C1 segment of cervical spinal cord (tissue), 14 donors: ENCODE results near the gene PRPF40A.
"Not testable (repeated sequence)": the region's sequence is repeated elsewhere in the genome, so short reads cannot be mapped to it uniquely, and the experiment has no call there.

Experiments used
- DNase-seq, 14 donors: peaks; one replicate each; lab custom pipeline; 2025; lab: John Stamatoyannopoulos, UW

PRPF40A gene

DNA sequence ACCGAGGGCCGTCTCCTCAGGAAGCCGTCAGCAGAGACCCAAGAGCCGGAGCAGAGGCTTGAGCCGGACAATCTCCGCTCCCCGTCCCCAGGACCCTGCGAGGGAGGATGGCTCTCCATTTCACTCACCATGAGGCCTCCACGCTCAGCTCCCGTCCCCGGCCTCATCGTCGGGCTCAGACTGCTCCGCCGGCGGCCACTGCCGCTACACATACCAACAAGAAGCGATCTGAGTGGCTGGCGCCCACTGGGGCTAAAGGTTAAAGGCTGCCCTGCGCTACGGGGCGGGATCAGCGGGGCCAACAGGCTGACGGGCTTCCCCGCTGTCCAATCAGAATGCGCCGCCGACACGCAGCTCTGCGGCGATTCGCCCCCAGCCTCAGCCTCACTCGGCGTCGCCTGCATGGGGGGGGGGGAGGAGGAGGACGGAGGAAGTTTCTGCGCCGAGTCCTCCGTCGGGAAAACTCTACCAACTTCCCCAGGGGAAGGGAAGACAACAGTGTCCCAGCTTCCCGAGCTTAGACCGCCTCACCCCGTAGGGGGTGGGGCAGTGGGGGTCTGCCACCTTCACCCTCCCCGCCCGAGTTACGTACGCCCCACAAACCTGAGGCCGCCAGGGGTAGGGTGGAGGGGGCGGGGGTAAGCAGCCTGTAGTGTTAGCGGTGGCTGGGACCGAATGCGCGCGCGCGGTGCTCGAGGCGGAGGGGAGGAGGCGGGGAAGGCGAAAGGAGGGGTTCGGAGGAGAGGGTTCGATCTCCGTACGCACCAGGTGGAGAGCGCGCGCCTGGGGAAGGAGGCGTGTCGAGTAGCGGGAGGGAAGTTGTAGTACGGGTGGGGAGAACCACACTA is at the start of gene PRPF40A:
TSS of gene PRPF40A (minus strand) at position 234 of the 848 bp plus-strand sequence. CDS start at position 212, 22 bp downstream.
- DNase-seq = peak; percentile 89 to 99 (median 97)

DNA sequence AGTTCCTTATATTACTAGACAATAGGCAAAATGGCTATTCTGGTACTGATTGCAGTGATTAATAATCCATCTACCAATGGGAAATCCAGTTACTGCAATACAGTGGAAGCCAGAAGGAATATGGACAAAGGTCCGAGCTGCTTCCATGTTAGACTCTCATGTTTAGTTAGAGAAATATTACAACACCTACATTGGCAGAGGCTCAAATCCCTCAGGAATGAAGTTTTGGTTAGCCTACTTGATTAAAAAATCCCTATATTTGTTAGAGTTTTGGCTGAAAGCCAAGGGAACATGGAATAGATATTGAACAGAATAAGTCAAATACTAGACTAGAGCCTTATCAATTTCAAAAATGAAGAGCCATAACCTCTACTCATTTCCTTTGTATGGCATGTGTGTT is 49.7 kb upstream of the PRPF40A start:
- DNase-seq = no peak

DNA sequence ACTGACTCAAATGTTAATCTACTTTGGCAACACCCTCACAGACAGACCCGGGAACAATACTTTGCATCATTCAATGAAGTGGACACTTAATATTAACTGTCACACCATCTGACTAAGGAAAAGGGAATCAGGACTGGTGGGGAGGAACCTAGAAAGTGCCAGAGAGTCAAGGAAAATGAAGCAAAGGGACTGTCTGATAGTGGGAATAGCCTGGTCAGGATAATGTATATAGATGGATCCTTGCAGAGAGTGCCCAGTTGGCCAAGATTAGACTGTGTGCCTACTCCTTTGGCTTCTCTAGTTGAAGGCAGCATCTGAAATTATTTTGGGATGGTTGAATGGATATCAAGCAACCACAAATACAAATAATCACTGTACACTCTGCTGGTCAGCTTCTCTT is 46.4 kb upstream of the PRPF40A start:
- no peak for DNase-seq

DNA sequence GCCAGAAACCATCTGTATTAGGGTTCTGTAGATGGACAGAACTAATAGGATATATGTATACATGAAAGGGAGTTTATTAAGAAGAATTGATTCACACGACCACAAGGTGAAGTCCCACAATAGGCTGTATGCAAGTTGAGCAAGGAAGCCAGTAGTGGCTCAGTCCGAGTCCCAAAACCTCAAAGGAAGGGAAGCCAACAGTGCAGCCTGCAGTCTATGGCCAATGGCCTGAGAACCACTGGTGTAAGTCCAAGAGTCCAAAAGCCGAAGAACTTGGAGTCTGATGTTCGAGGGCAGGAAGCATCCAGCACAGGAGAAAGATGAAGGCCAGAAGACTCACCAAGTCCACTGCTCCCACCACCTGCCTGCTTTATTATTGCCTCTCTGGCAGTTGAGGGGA is 45.9 kb upstream of the PRPF40A start:
- DNase-seq = not testable (repeated sequence)

DNA sequence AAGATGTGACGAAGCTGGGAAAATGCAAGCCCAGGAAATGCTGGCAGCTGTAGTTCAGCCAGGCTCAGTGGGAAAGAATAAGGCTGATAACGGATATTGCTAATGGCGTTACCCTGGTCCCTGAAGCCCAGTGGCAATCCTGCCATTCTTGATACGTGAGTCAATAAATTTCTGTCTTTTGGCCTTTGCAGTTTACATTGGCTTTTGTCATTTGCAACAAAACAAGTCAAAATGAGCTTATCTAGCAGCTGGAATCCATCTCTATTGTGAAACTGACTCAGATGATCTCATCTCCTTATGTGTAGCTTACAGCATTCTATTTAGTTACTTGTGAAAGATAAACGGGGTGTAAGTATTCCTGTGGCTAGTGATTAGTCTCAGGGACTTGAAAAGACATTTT is 44.9 kb upstream of the PRPF40A start:
- DNase-seq = no peak

DNA sequence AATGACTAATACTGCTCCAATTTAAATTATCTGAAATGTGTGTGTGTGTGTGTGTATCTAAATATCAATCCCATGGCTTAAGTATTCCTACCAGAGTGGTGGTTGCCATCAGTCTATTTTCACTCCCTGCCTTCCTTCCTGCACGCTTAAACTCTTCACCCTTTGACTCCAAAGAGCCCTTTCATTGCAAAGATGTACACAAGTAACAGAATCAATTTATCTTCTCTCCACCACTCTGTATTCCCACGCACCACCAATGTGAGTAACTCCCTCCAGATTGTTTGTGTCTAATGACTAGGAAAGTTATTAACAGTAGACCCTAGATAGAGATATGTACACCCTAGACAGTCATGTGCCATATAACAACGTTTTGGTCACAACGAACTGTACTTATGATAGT is 44.0 kb upstream of the PRPF40A start:
- no peak for DNase-seq

DNA sequence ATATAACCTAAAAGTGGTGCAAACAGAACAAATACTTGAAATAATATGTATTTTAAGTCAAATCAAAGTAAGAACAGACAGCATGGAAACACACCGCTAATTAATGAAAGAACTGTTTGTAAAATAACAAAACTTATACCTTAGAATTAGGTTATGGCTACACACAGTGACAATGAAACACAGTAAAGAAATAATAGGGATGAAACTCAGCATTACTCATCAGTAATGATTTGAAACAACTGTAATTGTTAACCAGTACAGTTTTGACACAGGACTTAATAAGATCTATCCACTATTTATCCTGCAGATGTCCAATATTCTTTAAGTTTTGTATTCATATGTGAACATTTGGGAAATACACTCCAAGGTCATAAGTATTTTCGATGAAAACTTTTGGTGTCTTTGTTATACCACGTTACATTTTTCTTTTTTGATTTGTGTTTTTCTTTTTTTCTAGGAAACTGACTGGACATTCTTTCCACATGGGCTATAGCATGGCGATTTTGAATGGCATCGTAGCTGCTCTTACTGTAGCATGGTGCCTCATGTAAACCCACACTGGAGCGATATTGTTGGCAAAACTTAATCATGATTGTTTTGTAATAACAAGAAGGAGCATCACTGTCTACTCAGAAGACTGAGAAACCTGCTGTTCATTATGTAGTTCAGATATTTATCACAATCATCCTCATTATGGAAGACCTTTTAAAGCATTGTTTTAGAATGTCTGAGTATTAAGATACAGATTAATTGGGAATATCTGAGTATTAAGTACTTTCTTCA is 42.2 kb upstream of the PRPF40A start:
- DNase-seq = no peak

DNA sequence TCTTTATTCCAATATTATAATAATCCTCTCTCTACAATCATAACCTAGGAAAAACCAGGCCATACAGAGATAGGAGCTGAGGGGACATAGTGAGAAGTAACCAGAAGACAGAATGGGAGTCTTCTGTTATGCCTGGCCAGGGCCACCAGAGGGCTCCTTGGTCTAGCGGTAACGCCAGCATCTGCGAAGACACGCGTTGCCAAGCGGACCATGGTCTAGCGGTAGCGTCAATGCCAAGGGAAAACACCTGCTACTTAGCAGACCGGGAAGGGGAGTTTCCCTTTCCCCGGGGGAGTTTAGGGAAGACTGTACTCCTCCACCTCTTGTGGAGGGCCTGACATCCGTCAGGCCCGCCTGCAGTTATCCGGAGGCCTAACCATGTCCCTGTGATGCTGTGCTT is 37.8 kb upstream of the PRPF40A start:
- DNase-seq = peak in 1 of 14 donors; percentile 2

DNA sequence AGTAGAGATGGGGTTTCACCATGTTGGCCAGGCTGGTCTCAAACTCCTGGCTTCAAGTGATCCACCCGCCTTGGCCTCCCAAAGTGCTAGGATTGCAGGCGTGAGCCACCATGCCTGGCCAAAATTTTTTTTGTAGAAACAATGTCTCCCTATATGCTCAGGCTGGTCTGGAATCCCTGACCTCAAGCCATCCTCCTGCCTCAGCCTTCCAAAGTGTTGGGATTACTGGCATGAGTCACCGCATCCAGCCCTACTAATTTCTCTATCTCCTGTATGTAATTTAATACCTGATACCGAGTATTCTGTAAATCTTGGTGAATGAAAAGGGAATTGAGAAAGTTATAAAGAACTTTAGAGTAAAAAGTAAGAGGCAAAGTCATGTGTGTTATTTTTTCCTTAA is 30.5 kb upstream of the PRPF40A start:
- DNase-seq = not testable (repeated sequence)

DNA sequence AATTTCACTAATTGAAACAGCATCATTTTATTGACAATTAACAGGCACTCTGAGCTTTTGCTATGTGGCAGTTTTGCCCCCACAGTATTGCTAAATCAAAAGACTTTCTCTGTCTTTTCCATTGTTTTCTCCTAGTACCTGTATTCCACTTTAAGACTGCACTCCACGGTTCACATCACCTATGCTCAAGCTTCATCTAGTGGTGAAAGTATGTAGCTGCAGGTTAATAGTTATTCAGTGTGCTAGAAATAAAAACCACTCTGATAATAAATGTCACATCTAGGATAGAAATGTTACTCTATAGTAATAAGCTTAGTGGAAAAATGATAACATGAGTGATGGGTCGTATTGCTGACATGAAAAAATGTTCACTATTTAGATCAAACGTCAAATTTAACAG is 25.7 kb upstream of the PRPF40A start:
- DNase-seq = no peak

DNA sequence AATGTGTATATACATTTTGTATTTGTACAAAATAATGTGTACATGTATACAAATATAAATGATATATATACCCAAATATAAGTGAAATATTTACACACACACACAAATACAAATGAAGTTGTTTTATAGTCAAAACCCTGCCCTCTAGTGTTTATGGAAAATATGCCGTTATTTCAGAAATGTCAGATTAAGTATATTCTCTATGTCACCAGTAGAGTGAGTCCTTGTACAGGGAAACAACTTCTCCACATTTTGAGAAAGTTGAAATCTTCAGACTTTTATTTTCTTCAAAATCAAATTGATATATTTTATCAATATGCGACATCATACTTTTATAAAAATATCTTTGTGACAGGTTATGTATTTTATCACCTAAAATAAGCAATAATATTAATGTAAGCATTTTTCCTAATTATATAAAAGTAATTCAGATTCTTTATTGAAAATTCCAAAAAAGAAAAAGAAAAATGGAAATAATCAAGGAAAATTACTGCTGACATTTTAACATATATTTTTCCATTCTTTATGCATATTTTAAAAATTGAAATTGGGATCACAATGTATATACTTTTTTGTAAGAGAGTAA is 23.6 kb upstream of the PRPF40A start:
- DNase-seq = peak in 1 of 14 donors; percentile 7

DNA sequence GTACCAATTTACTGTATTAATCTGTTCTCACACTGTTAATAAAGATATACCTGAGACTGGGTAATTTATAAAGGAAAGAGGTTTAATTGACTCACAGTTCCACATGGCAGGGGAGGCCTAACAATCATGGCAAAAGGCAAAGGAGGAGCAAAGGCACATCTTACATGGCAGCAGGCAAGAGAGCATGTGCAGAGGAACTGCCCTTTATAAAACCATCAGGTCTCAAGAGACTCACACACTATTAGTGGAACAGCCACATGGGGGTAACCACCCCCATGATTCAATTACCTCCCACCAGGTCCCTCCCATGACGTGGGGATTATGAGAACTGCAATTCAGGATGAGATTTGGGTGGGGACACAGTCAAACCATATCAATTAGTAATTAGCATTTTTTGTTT is 22.4 kb upstream of the PRPF40A start:
- not testable (repeated sequence) for DNase-seq

DNA sequence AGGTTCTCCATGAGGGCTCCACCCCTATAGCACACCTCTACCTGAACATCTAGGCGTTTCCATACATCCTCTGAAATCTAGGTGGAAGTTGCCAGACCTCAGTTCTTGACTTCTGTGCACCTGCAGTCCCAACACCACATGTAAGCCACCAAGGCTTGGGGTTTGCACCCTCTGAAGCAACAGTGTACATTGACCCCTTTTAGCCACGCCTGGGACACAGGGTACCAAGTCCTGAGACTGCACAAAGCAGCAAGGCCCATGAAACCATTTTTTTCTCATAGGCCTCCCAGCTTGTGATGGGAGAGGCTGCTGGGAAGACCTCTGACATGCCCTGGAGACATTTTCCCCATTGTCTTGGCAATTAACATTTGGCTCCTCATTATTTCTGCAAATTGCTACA is 21.2 kb upstream of the PRPF40A start:
- no peak for DNase-seq

DNA sequence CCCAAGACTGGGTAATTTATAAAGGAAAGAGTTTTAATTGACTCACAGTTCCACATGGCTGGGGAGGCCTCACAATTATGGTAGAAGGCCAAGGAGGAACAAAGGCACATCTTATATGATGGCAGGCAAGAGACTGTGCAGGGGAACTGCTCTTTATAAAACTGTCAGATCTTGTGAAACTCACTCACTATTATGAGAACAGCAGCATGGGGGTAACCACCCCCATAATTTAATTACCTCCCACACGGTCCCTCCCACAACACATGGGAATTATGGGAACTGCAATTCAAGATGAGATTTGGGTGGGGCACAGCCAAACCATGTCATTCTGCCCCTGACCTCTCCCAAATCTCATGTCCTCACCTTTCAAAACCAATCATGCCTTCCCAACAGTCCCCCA is 20.2 kb upstream of the PRPF40A start:
- not testable (repeated sequence) for DNase-seq

DNA sequence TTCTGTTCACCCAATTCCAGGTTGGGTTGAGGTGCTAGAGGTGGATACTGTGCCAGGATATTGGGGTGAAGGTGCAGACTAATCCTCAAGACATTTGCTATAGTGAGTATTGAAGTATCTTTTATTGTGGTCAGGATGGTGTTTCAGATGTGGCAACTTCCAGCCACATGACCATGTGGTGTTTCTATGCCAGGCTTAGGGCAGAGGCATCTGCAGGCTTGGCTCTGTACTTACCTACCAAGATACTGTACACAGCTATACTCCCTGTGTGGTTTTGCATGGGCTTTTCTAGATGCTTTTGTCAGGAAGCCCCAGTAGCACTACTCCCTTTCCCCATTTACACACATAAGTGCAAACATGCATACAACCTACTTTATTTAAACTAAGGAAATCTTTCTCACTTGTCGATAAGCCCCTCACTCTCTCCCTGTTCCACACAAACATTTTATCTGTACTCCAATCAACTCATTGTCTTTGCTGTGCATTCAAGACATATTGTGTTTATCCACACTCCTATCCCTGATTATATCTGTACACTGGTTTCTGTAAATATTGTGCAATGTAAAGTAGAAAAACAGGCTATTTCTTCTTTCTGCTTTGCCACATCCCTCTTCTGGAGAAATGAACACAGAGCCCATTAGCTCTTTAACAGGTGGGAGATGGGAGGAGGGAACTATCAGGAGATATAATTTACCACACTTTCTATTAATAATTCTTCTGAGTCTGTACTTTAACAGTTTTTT is 13.5 kb upstream of the PRPF40A start:
- no peak for DNase-seq

DNA sequence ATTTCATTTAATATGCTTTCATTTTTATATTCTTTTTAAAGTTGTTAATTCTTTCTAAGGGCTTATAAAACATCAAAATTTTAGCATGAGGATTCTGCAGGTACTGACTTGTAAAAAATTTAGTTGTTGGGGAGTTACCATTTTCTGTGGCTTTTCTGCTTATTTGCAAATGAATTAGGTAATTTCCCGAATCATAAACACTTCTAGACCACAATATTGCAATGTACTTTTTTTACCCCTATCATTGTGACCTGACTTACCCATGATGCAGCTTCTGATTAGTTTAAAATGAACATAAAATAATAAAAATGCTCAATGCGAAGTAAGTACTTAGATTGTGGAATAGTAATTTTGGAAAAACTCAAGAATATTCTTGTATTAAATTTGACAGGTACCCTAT is 12.6 kb upstream of the PRPF40A start:
- DNase-seq = no peak

DNA sequence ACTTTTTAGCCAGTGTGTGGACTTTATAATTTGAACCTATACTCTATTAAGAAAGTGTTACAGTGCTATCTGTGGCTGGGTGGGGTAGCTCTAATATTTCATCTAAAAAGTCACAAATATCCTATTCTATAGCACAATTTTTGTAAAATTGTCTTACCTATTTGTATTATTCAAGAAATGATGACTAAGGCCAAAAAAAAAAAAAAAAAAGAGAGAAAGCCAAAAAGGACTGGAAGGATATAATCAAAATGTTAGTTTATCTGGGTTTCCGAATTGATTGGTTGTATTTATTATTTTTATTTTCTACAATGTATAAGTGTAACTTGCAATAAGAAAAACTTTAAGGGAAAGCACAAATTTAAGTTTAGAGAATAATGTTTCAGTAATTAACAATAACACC is 6.7 kb upstream of the PRPF40A start:
- DNase-seq = no peak

DNA sequence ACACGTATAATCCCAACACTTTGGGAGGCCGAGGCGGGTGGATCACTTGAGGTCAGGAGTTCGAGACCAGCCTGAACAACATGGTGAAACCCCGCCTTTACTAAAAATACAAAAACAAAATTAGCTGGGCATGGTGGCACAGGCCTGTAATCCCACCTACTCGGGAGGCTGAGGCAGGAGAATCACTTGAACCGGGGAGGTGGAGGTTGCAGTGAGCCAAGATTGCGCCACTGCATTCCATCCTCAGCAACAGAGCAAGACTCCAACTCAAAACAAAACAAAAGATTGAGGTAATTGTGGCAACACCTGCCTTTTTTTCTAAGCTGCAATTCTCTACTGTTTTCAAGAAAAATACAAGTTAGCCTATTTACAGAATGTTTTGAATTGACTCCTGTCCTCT is 5.4 kb upstream of the PRPF40A start:
- not testable (repeated sequence) for DNase-seq

DNA sequence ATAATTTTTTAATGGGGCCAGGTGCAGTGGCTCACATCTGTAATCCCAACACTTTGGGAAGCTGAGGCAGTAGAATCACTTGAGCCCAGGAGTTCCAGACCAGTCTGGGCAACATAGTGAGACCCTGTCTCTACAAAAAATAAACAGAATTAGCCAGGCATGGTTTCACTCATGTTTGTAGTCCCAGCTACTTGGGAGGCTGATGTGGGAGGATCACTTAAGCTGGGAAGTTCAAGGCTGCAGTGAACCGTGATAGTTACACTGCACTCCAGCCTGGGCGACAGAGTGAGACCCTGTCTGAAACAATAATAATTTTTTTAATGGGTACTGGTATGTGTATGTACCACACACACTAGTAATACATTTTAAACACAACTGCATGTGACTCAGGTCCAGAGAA is 3.5 kb upstream of the PRPF40A start:
- DNase-seq = no peak

DNA sequence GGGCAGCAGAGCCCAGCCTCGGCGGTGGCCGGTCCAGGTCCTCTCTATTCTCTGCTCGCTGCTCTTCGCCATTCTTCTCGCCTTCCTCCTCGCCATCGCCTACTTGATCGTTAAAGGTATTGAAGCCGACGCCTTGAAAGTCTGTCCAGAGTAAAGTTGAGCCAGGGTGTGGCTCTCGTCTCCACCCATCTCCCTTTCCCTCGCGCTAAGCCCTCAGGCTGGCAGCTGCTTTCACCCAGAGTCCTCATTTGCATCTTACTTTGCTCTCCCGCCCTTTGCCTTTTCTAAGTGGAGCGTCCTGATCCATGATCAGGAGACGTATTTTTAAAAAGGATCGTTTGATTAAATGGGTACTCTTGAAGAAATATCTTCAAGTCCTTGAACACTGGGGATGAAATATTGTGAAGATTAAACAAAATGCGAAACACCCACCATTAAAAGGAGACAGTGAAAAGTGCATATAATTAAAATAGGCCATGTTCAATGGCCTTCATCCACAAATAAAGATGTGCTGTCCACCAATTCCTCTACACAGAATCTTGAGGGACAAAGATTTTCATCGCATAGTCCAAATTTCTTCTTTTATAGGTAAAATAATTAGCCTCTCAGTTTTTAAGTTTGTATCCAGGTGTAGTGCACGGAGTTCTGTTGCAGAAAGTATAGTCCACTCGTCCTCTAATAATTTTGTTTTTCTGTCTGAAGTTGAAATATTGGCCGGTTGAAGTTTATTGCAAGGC is 1.8 kb upstream of the PRPF40A start:
- peak in 1 of 14 donors; percentile 37 for DNase-seq
